Left lung (tissue), 10 donors: Measurements from ENCODE around the gene RALA. TPM values are rescaled to one million over a fixed set of nuclear protein-coding genes. Genes with fewer than 3 reads are reported as not detected.

Experiments used
- ATAC-seq: fragments of 200-7000 bp; cut with Tn5 transposase; one replicate; pipeline ENCODE4 v1.9.1; 2020; ENCODE audit warnings: moderate library complexity
- DNase-seq, 4 donors: peaks; one replicate each; pipeline ENCODE4 v3.0.0-alpha.2; 2013 to 2020
- H3K27ac ChIP-seq, 2 donors: fragments of 200-600 bp; sonication (generic) in 1 of 2; one replicate each; pipeline versions ENCODE4 v1.5.0 to v1.8.0; 2020 to 2021
- H3K27me3 ChIP-seq, 2 donors: fragments of 200-600 bp; sonication (generic) in 1 of 2; one replicate each; pipeline versions ENCODE4 v1.5.0 to v1.8.0; 2020 to 2021
- H3K36me3 ChIP-seq, 2 donors: fragments of 200-600 bp; sonication (generic) in 1 of 2; one replicate each; pipeline versions ENCODE4 v1.5.0 to v1.8.0; 2020 to 2021
- H3K4me1 ChIP-seq, 2 donors: fragments of 200-600 bp; one replicate each; pipeline ENCODE4 v1.8.0; 2021
- H3K4me3 ChIP-seq, 2 donors: fragments of 200-600 bp; sonication (generic) in 1 of 2; one replicate each; pipeline versions ENCODE4 v1.5.0 to v1.8.0; 2020 to 2021; ENCODE audit warnings: mild to moderate bottlenecking in 1 of 2
- H3K9me3 ChIP-seq, 2 donors: fragments of 200-600 bp; sonication (generic) in 1 of 2; one replicate each; pipeline versions ENCODE4 v1.5.0 to v1.8.0; 2020 to 2021
- CTCF ChIP-seq, 2 donors: fragments of 200-600 bp; sonication (generic) in 1 of 2; IDR thresholded peaks; one replicate each; pipeline versions ENCODE4 v1.5.0 to v1.8.0; 2021; ENCODE audit warnings: antibody characterized with exemption in 2 of 2
- intact Hi-C, 2 donors: fragments of 100-400 bp; cut with DNase I; formaldehyde crosslinking; loops; one replicate each; pipeline versions ENCODE4 v1.11.2 to v1.14.2; 2022
- polyA plus RNA-seq, 6 donors: library from polyadenylated mRNA; unstranded; fragments of 120-200 nt; gene quantifications; one replicate each; pipeline ENCODE4 v1.2.1, GENCODE V29; 2013; ENCODE audit not compliant: insufficient read length in 6 of 6
- total RNA-seq, 2 donors: library from RNA; stranded (reverse); fragmentation: NEBNext Ultra II Directional; extraction: Animal tissue kit (Norgen Biotek cat#: 25700); gene quantifications; one replicate each; pipeline ENCODE4 v1.2.1, GENCODE V29; 2021
- donor health status: DM: no; HTN: yes; CAD: no.
- donor health status: DM: no; HTN: no; CAD: no.

RALA gene
- total and polyA plus RNA-seq, 8 donors = 45.8 to 114 (median 91.5) TPM

DNA sequence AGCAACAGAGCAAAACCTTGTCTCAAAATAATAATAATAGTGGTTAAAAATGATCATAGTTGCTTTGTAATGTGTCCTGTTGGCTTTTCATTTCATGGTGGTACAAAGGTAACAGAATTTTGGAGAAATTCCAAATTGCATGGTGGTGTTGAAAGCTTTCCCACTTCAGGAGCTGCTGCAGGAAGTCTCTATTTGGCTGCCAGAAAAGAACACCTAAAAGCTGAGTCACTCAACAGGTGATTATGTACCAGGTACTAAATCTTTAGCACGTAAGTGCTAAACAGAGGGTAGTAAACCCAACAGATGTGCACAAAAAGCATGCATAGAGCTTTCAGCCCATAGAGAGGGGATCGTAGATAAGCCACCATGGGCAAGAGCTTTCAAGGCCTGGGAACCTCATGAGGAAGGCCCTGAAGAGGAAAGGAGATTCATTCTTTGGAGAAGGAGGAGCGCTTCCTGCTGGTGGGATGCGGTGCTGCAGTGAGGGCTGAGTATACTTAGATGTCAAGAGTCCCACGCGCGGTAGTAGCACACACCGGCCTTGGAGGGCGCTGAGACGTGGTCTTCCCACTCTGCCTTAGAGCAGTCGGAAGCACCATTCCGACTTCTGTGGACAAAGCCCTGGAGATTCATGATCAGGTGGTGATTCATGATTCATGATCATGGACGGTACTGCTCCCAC is 118.7 kb downstream of the RALA start:
- Histone ChIP-seq H3K36me3 (no peaks in the 10 kb centered on the region), H3K9me3 (no peaks in the 10 kb centered on the region), H3K27ac (no peak overlapping the region), H3K4me1 (peaks cover 0 to 5% of the 10 kb centered on the region in 2 donors), H3K27me3 (no peaks in the 10 kb centered on the region), H3K4me3 (no peak overlapping the region)
- DNase-seq = peak in 1 of 4 donors; percentile 83
- ATAC-seq = peak; percentile 77
- intact Hi-C loops = loop anchor here in 1 of 2 donors (10.0 kb wide), 1 partner anchor 167 kb away; no protein-coding TSS in a partner anchor
- TF ChIP-seq CTCF (IDR thresholded peaks at IDR 0.05) = peak; percentile 14 to 61

DNA sequence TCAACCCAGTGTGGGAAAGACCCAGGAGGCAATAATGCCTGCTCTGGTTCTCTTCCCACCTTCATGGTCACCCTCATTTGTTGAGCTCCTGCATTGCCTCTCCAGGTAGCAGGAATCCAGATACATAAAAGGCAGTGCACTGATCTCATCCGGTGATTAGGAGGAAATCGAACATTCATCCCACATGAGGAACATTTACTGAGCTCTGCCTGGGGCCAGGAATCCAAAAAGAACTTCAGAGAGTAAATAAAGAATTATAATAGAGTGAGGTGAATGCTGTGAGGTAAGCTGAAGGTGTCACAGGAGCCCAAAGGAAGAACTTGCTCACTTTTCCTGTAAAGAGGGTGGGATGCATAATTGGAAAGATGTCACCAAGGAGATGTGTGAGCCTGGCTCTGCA is 121.2 kb downstream of the RALA start:
- H3K27me3 ChIP-seq = no peaks in the 10 kb centered on the region
- H3K4me1 ChIP-seq = peaks cover 0 to 5% of the 10 kb centered on the region in 2 donors
- TF ChIP-seq CTCF (IDR thresholded peaks at IDR 0.05) = no peak
- H3K27ac ChIP-seq = no peak overlapping the region
- ATAC-seq (no peak), DNase-seq (no peak)
- no peaks in the 10 kb centered on the region for H3K9me3 ChIP-seq
- H3K36me3 ChIP-seq = no peaks in the 10 kb centered on the region
- intact Hi-C loops = loop anchor here (5.0 to 10.0 kb wide), 2 partner anchors 162 to 170 kb away; no protein-coding TSS in a partner anchor
- H3K4me3 ChIP-seq = no peak overlapping the region

DNA sequence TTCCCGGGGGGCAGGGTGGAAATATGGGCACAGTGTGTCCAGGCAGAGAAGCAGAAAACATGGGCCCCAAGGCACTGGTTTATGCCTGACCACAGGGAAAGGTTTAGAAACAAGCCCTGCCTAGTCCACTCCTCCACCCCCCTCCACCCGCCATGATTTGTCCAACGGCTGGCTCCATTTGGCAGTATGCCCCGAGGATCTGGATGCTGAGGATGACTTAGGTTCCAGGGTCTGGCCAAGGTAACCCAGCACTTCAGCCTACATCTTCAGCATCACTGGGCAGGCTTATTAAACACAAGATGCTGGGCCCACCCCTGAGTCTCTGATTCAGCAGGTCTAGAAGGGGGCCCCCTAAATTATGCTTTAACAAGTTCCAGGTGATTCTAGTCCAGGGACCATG is 121.9 kb downstream of the RALA start:
- H3K36me3 ChIP-seq = no peaks in the 10 kb centered on the region
- no peaks in the 10 kb centered on the region for H3K9me3 ChIP-seq
- ATAC-seq = no peak
- intact Hi-C loops = loop anchor here (5.0 to 10.0 kb wide), 2 partner anchors 163 to 171 kb away; no protein-coding TSS in a partner anchor
- no peak for TF ChIP-seq CTCF (IDR thresholded peaks at IDR 0.05)
- H3K27ac ChIP-seq = no peak overlapping the region
- peaks cover 0 to 5% of the 10 kb centered on the region in 2 donors for H3K4me1 ChIP-seq
- no peak for DNase-seq
- H3K4me3 ChIP-seq = no peak overlapping the region
- H3K27me3 ChIP-seq = no peaks in the 10 kb centered on the region

- peak; percentile 59 to 64 for TF ChIP-seq CTCF (IDR thresholded peaks at IDR 0.05)
- no peaks in the 10 kb centered on the region for H3K27me3 ChIP-seq
- peak; percentile 93 for ATAC-seq
- no peaks in the 10 kb centered on the region for H3K9me3 ChIP-seq
- peaks cover 0 to 5% of the 10 kb centered on the region in 2 donors for H3K4me1 ChIP-seq
- no peak overlapping the region for H3K4me3 ChIP-seq
- no peaks in the 10 kb centered on the region for H3K36me3 ChIP-seq
- intact Hi-C loops = loop anchor here (5.0 to 10.0 kb wide), 2 partner anchors 164 to 171 kb away; no protein-coding TSS in a partner anchor
- H3K27ac ChIP-seq = no peak overlapping the region
- DNase-seq = peak; percentile 67 to 85 (median 75)
These were observed 122.9 kb downstream of the RALA start for GRCh38 chr7:39746103-39746819.

GRCh38 chr7:39749177-39749576 is 125.8 kb downstream of the RALA start:
- intact Hi-C loops = loop anchor here (5.0 to 10.0 kb wide), 2 partner anchors 167 to 174 kb away; no protein-coding TSS in a partner anchor
- Histone ChIP-seq H3K9me3 (no peaks in the 10 kb centered on the region), H3K27ac (no peak overlapping the region), H3K4me3 (no peak overlapping the region), H3K36me3 (no peaks in the 10 kb centered on the region), H3K4me1 (peaks cover 0 to 6% of the 10 kb centered on the region in 2 donors), H3K27me3 (no peaks in the 10 kb centered on the region)
- no peak for DNase-seq
- no peak for ATAC-seq
- TF ChIP-seq CTCF (IDR thresholded peaks at IDR 0.05) = no peak
